HEK293 (cell line): ENCODE results near the gene IQSEC1.

Experiments
- CTCF ChIA-PET: fragments of 350-600 bp; formaldehyde crosslinking; extraction: SDS; loops from one replicate; lab custom pipeline; 2021; ENCODE audit warnings: antibody characterized with exemption; lab: Yijun Ruan, JAX
- POLR2A ChIA-PET: fragments of 300-600 bp; formaldehyde crosslinking; extraction: SDS; loops from one replicate; lab custom pipeline; 2020; ENCODE audit warnings: antibody characterized with exemption, inconsistent platforms; lab: Yijun Ruan, JAX
- H3K27ac ChIP-seq: fragments of 200-500 bp; sonication (Bioruptor generic); 2 replicates; pipeline ENCODE4 v1.5.1; 2014; ENCODE audit warnings: low read depth, low read length, control low read depth, inconsistent platforms; ENCODE audit errors: extremely low read depth
- H3K36me3 ChIP-seq, 2 experiments: fragments of 200-500 bp in 1 of 2; sonication (Bioruptor generic) in 1 of 2; 1 replicate in 1 of 2; 2 replicates in 1 of 2; pipeline ENCODE4 v1.5.1; 2014 to 2017; ENCODE audit warnings: inconsistent platforms in 2 of 2, low read length in 2 of 2; ENCODE audit not compliant: control insufficient read depth in 2 of 2, insufficient read depth in 1 of 2
- H3K4me1 ChIP-seq: fragments of 200-500 bp; sonication (Bioruptor generic); 2 replicates; pipeline ENCODE4 v1.5.1; 2014; ENCODE audit warnings: mild to moderate bottlenecking, low read length, inconsistent platforms; ENCODE audit not compliant: control insufficient read depth, insufficient read depth
- H3K4me3 ChIP-seq: 2 replicates; pipeline ENCODE4 v1.5.1; 2011; ENCODE audit warnings: low read depth, mild to moderate bottlenecking, control low read depth, low read length, moderate library complexity
- H3K9me3 ChIP-seq: fragments of 200-500 bp; sonication (Bioruptor generic); 2 replicates; pipeline ENCODE4 v1.5.1; 2014; ENCODE audit warnings: low read depth, low read length, inconsistent platforms; ENCODE audit not compliant: control insufficient read depth, insufficient read depth
- SALL2 ChIP-seq: fragments of 450-650 bp; formaldehyde crosslinking; IDR thresholded peaks from 2 replicates; pipeline ENCODE4 v1.5.0; 2017; ENCODE audit warnings: missing biosample characterization, mild to moderate bottlenecking, missing genetic modification characterization, borderline replicate concordance
- ZIC2 ChIP-seq: fragments of 450-650 bp; formaldehyde crosslinking; IDR thresholded peaks from 2 replicates; pipeline ENCODE4 v1.5.1; 2016; ENCODE audit warnings: missing biosample characterization, missing genetic modification characterization
- ZNF138 ChIP-seq: fragments of 450-650 bp; formaldehyde crosslinking; IDR thresholded peaks from 2 replicates; pipeline ENCODE4 v1.5.1; 2016; ENCODE audit warnings: missing biosample characterization, missing genetic modification characterization, borderline replicate concordance
- ZNF140 ChIP-seq: fragments of 450-650 bp; formaldehyde crosslinking; IDR thresholded peaks from 2 replicates; pipeline ENCODE4 v1.5.1; 2016; ENCODE audit warnings: missing biosample characterization, missing genetic modification characterization
- ZNF157 ChIP-seq: fragments of 450-650 bp; formaldehyde crosslinking; IDR thresholded peaks from 2 replicates; pipeline ENCODE4 v1.5.1; 2016; ENCODE audit warnings: missing biosample characterization, missing genetic modification characterization
- ZNF174 ChIP-seq: fragments of 450-650 bp; formaldehyde crosslinking; IDR thresholded peaks from 2 replicates; pipeline ENCODE4 v1.5.0; 2017; ENCODE audit warnings: missing biosample characterization, mild to moderate bottlenecking, missing genetic modification characterization
- ZNF2 ChIP-seq: fragments of 450-650 bp; formaldehyde crosslinking; IDR thresholded peaks from 2 replicates; pipeline ENCODE4 v1.5.1; 2016; ENCODE audit warnings: missing biosample characterization, missing genetic modification characterization
- ZNF449 ChIP-seq: fragments of 450-650 bp; formaldehyde crosslinking; IDR thresholded peaks from 2 replicates; pipeline ENCODE4 v1.5.1; 2017; ENCODE audit warnings: missing biosample characterization, mild to moderate bottlenecking, missing genetic modification characterization, moderate library complexity
- ZNF513 ChIP-seq: fragments of 450-650 bp; IDR thresholded peaks from 2 replicates; pipeline ENCODE4 v1.5.1; 2018; ENCODE audit warnings: missing biosample characterization, missing genetic modification characterization
- ZNF621 ChIP-seq: fragments of 450-650 bp; formaldehyde crosslinking; IDR thresholded peaks from 2 replicates; pipeline ENCODE4 v1.5.1; 2017; ENCODE audit warnings: missing biosample characterization, missing genetic modification characterization
- ZNF747 ChIP-seq: fragments of 450-650 bp; formaldehyde crosslinking; IDR thresholded peaks from 2 replicates; pipeline ENCODE4 v1.5.1; 2016; ENCODE audit warnings: missing biosample characterization, missing genetic modification characterization
- ZNF76 ChIP-seq: fragments of 450-650 bp; formaldehyde crosslinking; IDR thresholded peaks from 2 replicates; pipeline ENCODE4; 2016; ENCODE audit warnings: low read depth, missing biosample characterization, missing genetic modification characterization, borderline replicate concordance
- ZNF830 ChIP-seq: fragments of 450-650 bp; IDR thresholded peaks from 2 replicates; pipeline ENCODE4 v1.5.0; 2018; ENCODE audit warnings: missing biosample characterization, missing genetic modification characterization, low read depth, mild to moderate bottlenecking, moderate library complexity
- TF ChIP-seq, protein P1 (sequence below): fragments of 450-650 bp; formaldehyde crosslinking; IDR thresholded peaks from 2 replicates; pipeline ENCODE4 v1.5.1; 2016; ENCODE audit warnings: missing biosample characterization, missing genetic modification characterization, borderline replicate concordance
- TF ChIP-seq, protein P2 (sequence below): fragments of 450-650 bp; formaldehyde crosslinking; IDR thresholded peaks from 2 replicates; pipeline ENCODE4 v1.5.0; 2017; ENCODE audit warnings: missing biosample characterization, missing genetic modification characterization, borderline replicate concordance

The IQSEC1 gene

DNA sequence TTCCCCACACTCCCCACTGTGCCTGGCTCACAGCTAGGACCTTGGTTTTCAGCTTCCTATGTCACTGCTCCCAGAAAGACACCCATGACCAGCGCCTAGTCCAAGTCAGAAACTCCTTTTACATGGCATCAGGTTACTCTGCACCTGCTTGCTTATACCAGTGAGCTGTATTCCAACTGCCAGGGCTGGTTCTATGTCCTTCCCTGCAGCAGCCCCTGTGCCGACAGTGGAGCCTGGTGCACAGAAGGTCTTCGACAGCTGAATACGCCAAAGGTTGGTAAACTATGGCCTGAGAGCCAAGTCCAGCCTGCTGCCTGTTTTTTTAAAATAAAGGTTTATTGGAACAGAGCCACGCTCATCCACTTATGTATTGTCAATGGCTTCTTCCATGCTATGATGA is 102.5 kb downstream of the IQSEC1 start:
- ChIA-PET CTCF (interaction anchor here (1.6 to 2.6 kb wide), 2 partner anchors 12 to 13 kb away, joined by 3 to 11 read pairs; no protein-coding TSS in a partner anchor), POLR2A (no interaction called here)
- Histone ChIP-seq H3K4me1 (peaks cover 3% of the 10 kb centered on the region), H3K36me3 (no peaks in the 10 kb centered on the region), H3K9me3 (no peaks in the 10 kb centered on the region), H3K4me3 (no peak overlapping the region), H3K27ac (no peak overlapping the region)
- TF ChIP-seq ZNF449 (no peak), ZNF747 (tag by site-specific recombination) (no peak), ZNF138 (no peak), ZNF621 (tag by site-specific recombination) (no peak), ZNF174 (tag by site-specific recombination) (no peak), ZNF76 (tag by site-specific recombination) (no peak), ZNF2 (tag by site-specific recombination) (no peak), SALL2 (tag by site-specific recombination) (no peak), ZNF157 (tag by site-specific recombination) (no peak), ZNF140 (tag by site-specific recombination) (no peak), ZIC2 (tag by site-specific recombination) (no peak), ZNF830 (tag by site-specific recombination) (no peak), ZNF513 (tag by site-specific recombination) (no peak)
- TF ChIP-seq, protein P1, sequence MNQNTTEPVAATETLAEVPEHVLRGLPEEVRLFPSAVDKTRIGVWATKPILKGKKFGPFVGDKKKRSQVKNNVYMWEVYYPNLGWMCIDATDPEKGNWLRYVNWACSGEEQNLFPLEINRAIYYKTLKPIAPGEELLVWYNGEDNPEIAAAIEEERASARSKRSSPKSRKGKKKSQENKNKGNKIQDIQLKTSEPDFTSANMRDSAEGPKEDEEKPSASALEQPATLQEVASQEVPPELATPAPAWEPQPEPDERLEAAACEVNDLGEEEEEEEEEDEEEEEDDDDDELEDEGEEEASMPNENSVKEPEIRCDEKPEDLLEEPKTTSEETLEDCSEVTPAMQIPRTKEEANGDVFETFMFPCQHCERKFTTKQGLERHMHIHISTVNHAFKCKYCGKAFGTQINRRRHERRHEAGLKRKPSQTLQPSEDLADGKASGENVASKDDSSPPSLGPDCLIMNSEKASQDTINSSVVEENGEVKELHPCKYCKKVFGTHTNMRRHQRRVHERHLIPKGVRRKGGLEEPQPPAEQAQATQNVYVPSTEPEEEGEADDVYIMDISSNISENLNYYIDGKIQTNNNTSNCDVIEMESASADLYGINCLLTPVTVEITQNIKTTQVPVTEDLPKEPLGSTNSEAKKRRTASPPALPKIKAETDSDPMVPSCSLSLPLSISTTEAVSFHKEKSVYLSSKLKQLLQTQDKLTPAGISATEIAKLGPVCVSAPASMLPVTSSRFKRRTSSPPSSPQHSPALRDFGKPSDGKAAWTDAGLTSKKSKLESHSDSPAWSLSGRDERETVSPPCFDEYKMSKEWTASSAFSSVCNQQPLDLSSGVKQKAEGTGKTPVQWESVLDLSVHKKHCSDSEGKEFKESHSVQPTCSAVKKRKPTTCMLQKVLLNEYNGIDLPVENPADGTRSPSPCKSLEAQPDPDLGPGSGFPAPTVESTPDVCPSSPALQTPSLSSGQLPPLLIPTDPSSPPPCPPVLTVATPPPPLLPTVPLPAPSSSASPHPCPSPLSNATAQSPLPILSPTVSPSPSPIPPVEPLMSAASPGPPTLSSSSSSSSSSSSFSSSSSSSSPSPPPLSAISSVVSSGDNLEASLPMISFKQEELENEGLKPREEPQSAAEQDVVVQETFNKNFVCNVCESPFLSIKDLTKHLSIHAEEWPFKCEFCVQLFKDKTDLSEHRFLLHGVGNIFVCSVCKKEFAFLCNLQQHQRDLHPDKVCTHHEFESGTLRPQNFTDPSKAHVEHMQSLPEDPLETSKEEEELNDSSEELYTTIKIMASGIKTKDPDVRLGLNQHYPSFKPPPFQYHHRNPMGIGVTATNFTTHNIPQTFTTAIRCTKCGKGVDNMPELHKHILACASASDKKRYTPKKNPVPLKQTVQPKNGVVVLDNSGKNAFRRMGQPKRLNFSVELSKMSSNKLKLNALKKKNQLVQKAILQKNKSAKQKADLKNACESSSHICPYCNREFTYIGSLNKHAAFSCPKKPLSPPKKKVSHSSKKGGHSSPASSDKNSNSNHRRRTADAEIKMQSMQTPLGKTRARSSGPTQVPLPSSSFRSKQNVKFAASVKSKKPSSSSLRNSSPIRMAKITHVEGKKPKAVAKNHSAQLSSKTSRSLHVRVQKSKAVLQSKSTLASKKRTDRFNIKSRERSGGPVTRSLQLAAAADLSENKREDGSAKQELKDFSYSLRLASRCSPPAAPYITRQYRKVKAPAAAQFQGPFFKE (tag by site-specific recombination), result no peak
- TF ChIP-seq, protein P2, sequence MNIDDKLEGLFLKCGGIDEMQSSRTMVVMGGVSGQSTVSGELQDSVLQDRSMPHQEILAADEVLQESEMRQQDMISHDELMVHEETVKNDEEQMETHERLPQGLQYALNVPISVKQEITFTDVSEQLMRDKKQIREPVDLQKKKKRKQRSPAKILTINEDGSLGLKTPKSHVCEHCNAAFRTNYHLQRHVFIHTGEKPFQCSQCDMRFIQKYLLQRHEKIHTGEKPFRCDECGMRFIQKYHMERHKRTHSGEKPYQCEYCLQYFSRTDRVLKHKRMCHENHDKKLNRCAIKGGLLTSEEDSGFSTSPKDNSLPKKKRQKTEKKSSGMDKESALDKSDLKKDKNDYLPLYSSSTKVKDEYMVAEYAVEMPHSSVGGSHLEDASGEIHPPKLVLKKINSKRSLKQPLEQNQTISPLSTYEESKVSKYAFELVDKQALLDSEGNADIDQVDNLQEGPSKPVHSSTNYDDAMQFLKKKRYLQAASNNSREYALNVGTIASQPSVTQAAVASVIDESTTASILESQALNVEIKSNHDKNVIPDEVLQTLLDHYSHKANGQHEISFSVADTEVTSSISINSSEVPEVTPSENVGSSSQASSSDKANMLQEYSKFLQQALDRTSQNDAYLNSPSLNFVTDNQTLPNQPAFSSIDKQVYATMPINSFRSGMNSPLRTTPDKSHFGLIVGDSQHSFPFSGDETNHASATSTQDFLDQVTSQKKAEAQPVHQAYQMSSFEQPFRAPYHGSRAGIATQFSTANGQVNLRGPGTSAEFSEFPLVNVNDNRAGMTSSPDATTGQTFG (tag by site-specific recombination), result no peak
